ENCODE measurements around the gene CCNI.

Gene CCNI

GRCh38 chr4:77002321-77003107, 73.3 kb downstream of the CCNI start:
- peaks cover 42% of the 10 kb centered on the region for H3K36me3 ChIP-seq (ENCODE audit: insufficient read depth, low read length)
- no peak overlapping the region for H3K4me3 ChIP-seq (ENCODE audit: low read length)
- 65% methylated on average over 4 of the region's 5 CpGs for WGBS
- H3K4me1 ChIP-seq (ENCODE audit: insufficient read depth, low read length), result peaks cover 58% of the 10 kb centered on the region
- no peaks in the 10 kb centered on the region for H3K9me3 ChIP-seq (ENCODE audit: insufficient read depth, low read depth, low read length)
- H3K9ac ChIP-seq (ENCODE audit: low read depth, low read length), result no peak overlapping the region
- peak overlapping the region; percentile 73 for H3K27ac ChIP-seq (ENCODE audit: low read depth, low read length)
- no peaks in the 10 kb centered on the region for H3K27me3 ChIP-seq (ENCODE audit: insufficient read depth, low read length)

DNA sequence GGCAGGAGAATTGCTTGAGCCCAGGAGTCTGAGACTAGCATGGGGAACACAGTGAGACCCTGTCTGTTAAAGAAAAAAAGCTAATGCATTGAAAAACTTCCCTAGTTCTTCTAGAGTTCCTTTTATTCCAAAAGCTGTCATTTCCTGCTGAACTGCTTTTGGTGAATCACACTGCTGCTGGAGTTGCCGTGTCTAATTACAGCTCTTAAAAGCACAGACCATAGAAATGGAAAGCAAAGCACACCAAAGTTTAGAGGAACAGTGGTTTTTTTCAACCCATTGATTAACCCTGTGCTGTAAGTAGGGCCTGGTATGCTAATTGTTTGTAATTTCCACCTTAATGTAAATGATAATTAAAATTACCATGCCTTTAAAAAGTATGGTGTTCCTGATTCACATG, 73.9 kb downstream of the CCNI start:
- 29% methylated on average over 1 of the region's 1 CpG for WGBS
- no peaks in the 10 kb centered on the region for H3K9me3 ChIP-seq (ENCODE audit: insufficient read depth, low read depth, low read length)
- H3K27me3 ChIP-seq (ENCODE audit: insufficient read depth, low read length), result no peaks in the 10 kb centered on the region
- peaks cover 48% of the 10 kb centered on the region for H3K36me3 ChIP-seq (ENCODE audit: insufficient read depth, low read length)
- no peak overlapping the region for H3K9ac ChIP-seq (ENCODE audit: low read depth, low read length)
- no peak overlapping the region for H3K4me3 ChIP-seq (ENCODE audit: low read length)
- H3K27ac ChIP-seq (ENCODE audit: low read depth, low read length), result peak overlapping the region; percentile 73
- peaks cover 57% of the 10 kb centered on the region for H3K4me1 ChIP-seq (ENCODE audit: insufficient read depth, low read length)

GRCh38 chr4:76998251-76998901, 77.4 kb downstream of the CCNI start:
- H3K36me3 ChIP-seq (ENCODE audit: insufficient read depth, low read length), result peaks cover 35% of the 10 kb centered on the region
- peaks cover 55% of the 10 kb centered on the region for H3K4me1 ChIP-seq (ENCODE audit: insufficient read depth, low read length)
- no peak overlapping the region for H3K9ac ChIP-seq (ENCODE audit: low read depth, low read length)
- 89% methylated on average over 8 of the region's 8 CpGs for WGBS
- H3K27ac ChIP-seq (ENCODE audit: low read depth, low read length), result no peak overlapping the region
- no peak overlapping the region for H3K4me3 ChIP-seq (ENCODE audit: low read length)
- H3K9me3 ChIP-seq (ENCODE audit: insufficient read depth, low read depth, low read length), result no peaks in the 10 kb centered on the region
- no peaks in the 10 kb centered on the region for H3K27me3 ChIP-seq (ENCODE audit: insufficient read depth, low read length)

DNA sequence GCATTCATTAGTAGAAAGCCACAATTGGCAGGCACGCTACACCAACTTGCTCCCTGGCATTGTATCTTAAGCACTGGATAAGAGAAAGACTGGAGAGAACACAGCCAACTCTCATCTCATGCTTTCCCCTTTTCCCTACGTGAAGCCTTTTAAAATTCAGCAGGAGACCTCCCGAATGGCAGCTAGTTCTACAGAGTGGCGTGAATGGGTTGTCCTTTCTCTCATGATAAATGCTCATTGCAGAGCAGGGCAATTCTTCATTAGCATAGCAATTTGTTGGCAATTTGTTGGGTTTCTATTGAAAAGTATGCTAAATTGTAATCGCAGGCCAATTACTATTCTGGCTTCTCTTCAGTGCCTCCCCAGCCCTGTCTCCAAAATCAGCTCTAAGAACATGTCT, 78.3 kb downstream of the CCNI start:
- Histone ChIP-seq H3K4me3 (ENCODE audit: low read length) (no peak overlapping the region), H3K36me3 (ENCODE audit: insufficient read depth, low read length) (peaks cover 35% of the 10 kb centered on the region), H3K9me3 (ENCODE audit: insufficient read depth, low read depth, low read length) (no peaks in the 10 kb centered on the region), H3K4me1 (ENCODE audit: insufficient read depth, low read length) (peaks cover 48% of the 10 kb centered on the region), H3K9ac (ENCODE audit: low read depth, low read length) (no peak overlapping the region), H3K27me3 (ENCODE audit: insufficient read depth, low read length) (no peaks in the 10 kb centered on the region), H3K27ac (ENCODE audit: low read depth, low read length) (peak overlapping the region; percentile 38; the same call in 1 of the 2 replicates)
- WGBS, result 49% methylated on average over 5 of the region's 5 CpGs
